BJ (cell line): Measurements from ENCODE around the gene ITGA2B. TPM values are rescaled to one million over a fixed set of nuclear protein-coding genes. Genes with fewer than 3 reads are reported as not detected.
"Not testable (repeated sequence)": the region's sequence is repeated elsewhere in the genome, so short reads cannot be mapped to it uniquely, and the experiment has no call there.

Experiments used
- CTCF ChIA-PET: fragments of 350-600 bp; formaldehyde crosslinking; extraction: SDS; loops from one replicate; lab custom pipeline; 2021; ENCODE audit warnings: antibody characterized with exemption, inconsistent platforms; lab: Yijun Ruan, JAX
- POLR2A ChIA-PET: fragments of 300-600 bp; sonication (Branson Sonifier 250); formaldehyde crosslinking; extraction: SDS; loops from one replicate; lab custom pipeline; 2021; ENCODE audit warnings: antibody characterized with exemption; lab: Charles Lee
- DNase-seq: peaks from one replicate; pipeline ENCODE4 v3.0.0-alpha.2; 2011; ENCODE audit warnings: low read depth
- H3K27me3 ChIP-seq: 2 replicates; pipeline ENCODE4 v1.6.0; 2011; ENCODE audit warnings: low read length; ENCODE audit not compliant: control insufficient read depth, insufficient read depth
- H3K36me3 ChIP-seq: 2 replicates; pipeline ENCODE4 v1.5.1; 2011; ENCODE audit warnings: low read length; ENCODE audit not compliant: control insufficient read depth, insufficient read depth
- H3K4me3 ChIP-seq: 2 replicates; pipeline ENCODE4 v1.5.1; 2011; ENCODE audit warnings: low read depth, mild to moderate bottlenecking, control low read depth, low read length
- CTCF ChIP-seq: IDR thresholded peaks from 2 replicates; pipeline ENCODE4 v1.5.1; 2011; ENCODE audit warnings: low read depth, mild to moderate bottlenecking, control low read depth, inconsistent platforms, low read length, moderate library complexity; ENCODE audit not compliant: insufficient read depth
- polyA plus RNA-seq: library from polyadenylated mRNA; depleted of rRNA; stranded (reverse); fragments of >200 nt; gene quantifications from 2 replicates; pipeline ENCODE4 v1.2.3, GENCODE V29; 2011

Gene ITGA2B
- polyA plus RNA-seq, 1 experiment: 0.11 TPM

GRCh38 chr17:44333371-44333770, 56.1 kb downstream of the ITGA2B start:
- POLR2A ChIA-PET: no interaction called here
- CTCF ChIA-PET: interaction anchor here (0.7 to 7.8 kb wide), 7 partner anchors 8 to 190 kb away, joined by 3 to 59 read pairs (median 8); partner anchors contain the start of genes GRN and SLC25A39
- DNase-seq: no peak

DNA sequence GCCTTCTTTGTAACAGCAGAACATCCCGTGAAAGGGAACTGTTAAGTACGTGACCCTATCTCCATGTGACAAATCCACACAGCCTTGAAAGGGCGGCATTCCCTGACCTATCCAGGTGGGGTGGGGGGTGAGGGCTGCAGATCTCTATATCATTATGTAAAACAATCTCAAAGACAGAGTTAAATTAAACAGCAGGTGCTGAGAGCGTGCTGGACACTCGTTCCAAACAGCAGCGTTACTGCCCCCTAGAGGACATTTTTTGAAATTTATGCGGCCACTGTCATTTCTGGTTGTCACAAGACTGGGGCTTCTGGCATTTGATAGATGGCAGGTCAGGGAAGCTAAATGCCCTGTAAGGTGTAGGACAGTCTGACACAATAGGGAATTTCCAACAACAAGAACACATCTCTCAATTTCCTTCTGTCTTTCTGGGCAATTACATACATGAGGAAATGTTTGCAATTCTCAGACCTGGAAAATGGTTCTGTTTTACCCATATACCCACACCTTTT, 58.1 kb downstream of the ITGA2B start:
- Histone ChIP-seq H3K36me3 (no peaks in the 10 kb centered on the region), H3K27me3 (0 out of 2 replicates have a peak, but pooled peaks cover 2% of the 10 kb centered on the region), H3K4me3 (no peak overlapping the region)
- DNase-seq: peak; percentile 24
- ChIA-PET POLR2A (no interaction called here), CTCF (interaction anchor here (0.7 to 7.8 kb wide), 28 partner anchors 10 to 248 kb away, joined by 3 to 59 read pairs (median 3); partner anchors contain the start of genes GPATCH8, GRN, HDAC5 and RUNDC3A)
- peak; percentile 80 for TF ChIP-seq CTCF

More at GRCh38 chr17:44333371-44333770, 56.1 kb downstream of the ITGA2B start:
- no peak for TF ChIP-seq CTCF
- Histone ChIP-seq H3K4me3 (no peak overlapping the region), H3K36me3 (no peaks in the 10 kb centered on the region), H3K27me3 (0 out of 2 replicates have a peak, but pooled peaks cover 2% of the 10 kb centered on the region)

DNA sequence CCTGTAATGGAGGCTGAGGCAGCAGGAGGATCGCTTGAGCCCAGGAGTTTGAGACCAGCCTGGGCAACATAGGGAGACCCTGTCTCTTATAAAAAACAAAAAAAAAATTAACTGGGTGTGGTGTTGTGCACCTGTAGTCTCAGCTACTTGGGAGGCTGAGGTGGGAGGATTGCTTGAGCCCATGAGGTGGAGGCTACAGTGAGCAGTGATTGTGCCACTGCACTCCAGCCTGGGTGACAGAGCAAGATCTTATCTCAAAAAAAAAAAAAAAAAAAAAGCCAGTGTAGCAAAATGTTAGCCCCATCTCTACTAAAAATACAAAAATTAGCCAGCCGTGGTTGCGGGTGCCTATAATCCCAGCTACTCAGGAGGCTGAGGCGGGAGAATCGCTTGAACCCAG, 59.2 kb downstream of the ITGA2B start:
- POLR2A ChIA-PET: not testable (repeated sequence)
- CTCF ChIA-PET: interaction anchor here (0.6 to 7.8 kb wide), 20 partner anchors 10 to 287 kb away, joined by 3 to 59 read pairs (median 5); partner anchors contain the start of genes GRN, HDAC5 and RUNDC3A

DNA sequence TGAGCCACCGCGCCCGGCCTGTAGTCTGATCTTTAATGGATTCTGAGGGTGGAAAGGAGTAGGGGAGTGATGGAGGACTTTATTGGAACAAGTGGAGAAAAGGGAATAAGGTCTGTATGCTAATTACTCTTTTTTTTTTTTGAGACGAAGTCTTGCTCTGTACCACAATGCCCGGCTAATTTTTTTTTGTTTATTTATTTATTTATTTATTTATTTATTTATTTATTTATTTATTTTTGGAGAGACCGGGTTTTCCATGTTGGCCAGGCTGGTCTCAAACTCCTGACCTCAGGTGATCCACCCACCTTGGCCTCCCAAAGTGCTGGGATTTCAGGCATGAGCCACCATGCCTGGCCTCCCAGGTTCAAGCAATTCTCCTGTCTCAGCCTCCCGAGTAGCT, 59.9 kb downstream of the ITGA2B start:
- DNase-seq, POLR2A ChIA-PET, H3K4me3 ChIP-seq, H3K27me3 ChIP-seq, H3K36me3 ChIP-seq: not testable (repeated sequence)
- CTCF ChIA-PET: interaction anchor here (1.9 to 7.8 kb wide), 6 partner anchors 11 to 131 kb away, joined by 8 to 59 read pairs (median 12); no protein-coding TSS in a partner anchor

More for the DNA sequence above, 59.2 kb downstream of the ITGA2B start:
- not testable (repeated sequence) for H3K4me3 ChIP-seq, H3K36me3 ChIP-seq, H3K27me3 ChIP-seq, DNase-seq

- no peaks in the 10 kb centered on the region for H3K27me3 ChIP-seq
- no peak for TF ChIP-seq CTCF
- ChIA-PET CTCF (interaction anchor here (0.6 to 7.8 kb wide), 8 partner anchors 20 to 365 kb away, joined by 3 to 59 read pairs (median 4); no protein-coding TSS in a partner anchor), POLR2A (no interaction called here)
- H3K4me3 ChIP-seq: no peak overlapping the region
- no peaks in the 10 kb centered on the region for H3K36me3 ChIP-seq
- DNase-seq: no peak
These were observed 61.6 kb downstream of the ITGA2B start for GRCh38 chr17:44327715-44328449.

GRCh38 chr17:44326861-44327444, 62.5 kb downstream of the ITGA2B start:
- peak; percentile 81 for DNase-seq
- no peak overlapping the region for H3K4me3 ChIP-seq
- CTCF ChIA-PET: interaction anchor here (0.7 to 2.3 kb wide), 4 partner anchors 110 to 123 kb away, joined by 3 to 9 read pairs (median 4); no protein-coding TSS in a partner anchor
- TF ChIP-seq CTCF: no peak
- no peaks in the 10 kb centered on the region for H3K27me3 ChIP-seq
- peaks cover 3% of the 10 kb centered on the region; the same call in 1 of the 2 replicates for H3K36me3 ChIP-seq
- POLR2A ChIA-PET: interaction anchor here (0.6 kb wide), 2 partner anchors 18 to 109 kb away, joined by 3 to 4 read pairs; no protein-coding TSS in a partner anchor
